SJCRH30 (cell line): Measurements from ENCODE around the gene LHFPL6. TPM values are rescaled to one million over a fixed set of nuclear protein-coding genes. Genes with fewer than 3 reads are reported as not detected.

ENCODE experiments used
- DNase-seq, 2 experiments: peaks; one replicate each; pipeline ENCODE4 v3.0.0-alpha.2; 2015 to 2020
- H3K27ac ChIP-seq: fragments of 250-450 bp; sonication (Bioruptor Pico); 2 replicates; pipeline ENCODE4 v1.5.1; 2020; ENCODE audit warnings: mild to moderate bottlenecking, moderate library complexity
- H3K27me3 ChIP-seq: fragments of 250-450 bp; sonication (Bioruptor Pico); 2 replicates; pipeline ENCODE4 v1.5.1; 2020; ENCODE audit warnings: mild to moderate bottlenecking, moderate library complexity
- H3K36me3 ChIP-seq: fragments of 250-450 bp; sonication (Bioruptor Pico); 2 replicates; pipeline ENCODE4 v1.5.1; 2020; ENCODE audit warnings: mild to moderate bottlenecking, moderate library complexity
- H3K4me1 ChIP-seq: fragments of 250-450 bp; sonication (Bioruptor Pico); 2 replicates; pipeline ENCODE4 v1.5.1; 2020; ENCODE audit warnings: mild to moderate bottlenecking, moderate library complexity
- H3K4me3 ChIP-seq: fragments of 250-450 bp; sonication (Bioruptor Pico); 2 replicates; pipeline ENCODE4 v1.5.1; 2020; ENCODE audit warnings: mild to moderate bottlenecking, moderate library complexity
- H3K9me3 ChIP-seq: fragments of 250-450 bp; sonication (Bioruptor Pico); replicated peaks from 2 replicates; pipeline ENCODE4 v1.5.1; 2020; ENCODE audit warnings: mild to moderate bottlenecking, moderate library complexity
- total RNA-seq: library from RNA; depleted of rRNA; stranded (reverse); fragments of >200 nt; shearing (Covaris generic); gene quantifications from 2 replicates; pipeline ENCODE4 v1.2.3, GENCODE V29; 2014

The LHFPL6 gene
- total RNA-seq, 1 experiment from 2014 or later, result 35.6 TPM

DNA sequence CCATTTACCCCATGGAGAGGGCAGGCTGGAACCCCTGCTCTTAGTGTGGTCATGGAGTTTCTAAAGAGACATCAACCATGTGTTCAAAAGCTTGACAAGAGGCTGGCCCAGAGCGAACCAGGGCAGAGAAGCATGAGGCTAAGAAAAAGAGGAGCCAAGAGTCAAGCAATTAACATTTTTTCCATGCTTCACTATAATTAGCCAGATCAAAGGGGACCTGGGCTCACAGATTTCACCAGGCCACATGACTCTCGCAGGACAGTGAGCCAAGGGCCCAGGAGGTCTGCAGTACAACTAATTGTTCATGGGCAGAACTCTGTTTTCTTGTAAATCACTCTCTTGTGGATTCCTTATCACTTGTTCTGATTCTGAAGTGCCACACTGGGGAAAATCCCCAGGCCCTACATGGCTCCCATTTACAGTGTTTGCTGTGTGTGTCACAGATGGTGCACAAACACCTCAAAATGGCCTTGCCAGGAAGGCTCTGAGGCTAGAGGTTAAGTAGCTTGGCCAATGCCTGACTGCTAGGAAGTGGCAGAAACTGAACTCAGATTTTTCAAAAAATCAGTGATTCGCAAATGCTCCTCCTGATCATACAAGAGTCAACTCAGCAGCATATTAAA is 101.2 kb downstream of the LHFPL6 start:
- no peaks in the 10 kb centered on the region for H3K4me1 ChIP-seq

DNA sequence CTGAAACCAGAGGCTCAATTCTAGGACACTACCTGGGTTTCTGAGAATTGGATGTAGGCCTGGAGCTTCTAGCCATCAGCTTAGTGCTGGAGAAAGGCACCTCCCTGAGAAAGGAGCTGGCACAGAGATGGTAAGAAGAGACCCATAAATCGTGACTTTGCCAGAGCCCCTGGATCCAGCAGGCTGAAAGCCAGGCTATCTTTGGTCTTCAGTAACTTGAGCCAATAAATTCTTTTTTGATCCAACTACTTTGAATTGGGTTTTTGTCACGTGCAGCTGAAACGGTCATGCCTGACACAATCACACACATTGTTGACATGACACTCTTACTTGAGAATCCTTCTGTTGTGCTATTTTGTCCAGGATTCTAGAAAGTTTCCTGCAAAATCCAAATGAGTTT is 103.4 kb downstream of the LHFPL6 start:
- peaks cover 2% of the 10 kb centered on the region; the same call in 1 of the 2 replicates for H3K4me1 ChIP-seq
- no peaks in the 10 kb centered on the region for H3K27me3 ChIP-seq
- H3K36me3 ChIP-seq, result no peaks in the 10 kb centered on the region
- no peak overlapping the region for H3K27ac ChIP-seq
- no peaks in the 10 kb centered on the region for H3K9me3 ChIP-seq
- H3K4me3 ChIP-seq, result no peak overlapping the region
- DNase-seq, result no peak

More for the DNA sequence above, 101.2 kb downstream of the LHFPL6 start:
- Histone ChIP-seq H3K27ac (no peak overlapping the region), H3K9me3 (no peaks in the 10 kb centered on the region), H3K36me3 (no peaks in the 10 kb centered on the region), H3K4me3 (no peak overlapping the region), H3K27me3 (no peaks in the 10 kb centered on the region)
- no peak for DNase-seq

GRCh38 chr13:39498471-39499114 is 104.4 kb downstream of the LHFPL6 start:
- Histone ChIP-seq H3K4me1 (peaks cover 2% of the 10 kb centered on the region; the same call in 1 of the 2 replicates), H3K27me3 (no peaks in the 10 kb centered on the region), H3K4me3 (no peak overlapping the region), H3K9me3 (no peaks in the 10 kb centered on the region), H3K27ac (no peak overlapping the region), H3K36me3 (no peaks in the 10 kb centered on the region)
- DNase-seq, result no peak

- no peak overlapping the region for H3K4me3 ChIP-seq
- no peak for DNase-seq
- no peak overlapping the region for H3K27ac ChIP-seq
- peaks cover 2% of the 10 kb centered on the region; the same call in 1 of the 2 replicates for H3K4me1 ChIP-seq
- no peaks in the 10 kb centered on the region for H3K27me3 ChIP-seq
- no peaks in the 10 kb centered on the region for H3K9me3 ChIP-seq
- no peaks in the 10 kb centered on the region for H3K36me3 ChIP-seq
Measured at GRCh38 chr13:39496506-39496905, 106.5 kb downstream of the LHFPL6 start.

DNA sequence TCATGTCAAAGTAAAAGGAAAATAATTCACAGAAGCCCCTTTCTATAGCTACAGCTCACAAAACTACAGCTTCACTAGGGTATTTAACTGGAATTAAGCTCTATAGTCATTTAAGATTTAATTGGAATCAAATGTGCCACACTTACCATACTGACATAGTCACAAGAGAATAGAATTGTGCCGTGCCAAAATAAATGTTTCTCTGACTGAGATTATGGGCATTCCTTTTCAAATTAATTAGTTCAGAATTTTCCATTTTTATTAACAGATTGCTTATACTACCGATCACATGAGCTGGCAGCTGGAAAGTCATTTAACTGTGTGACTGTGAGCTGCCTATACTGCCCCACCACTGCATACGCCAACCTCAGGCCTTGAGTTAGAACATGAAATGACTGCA is 108.4 kb downstream of the LHFPL6 start:
- H3K4me3 ChIP-seq, result no peak overlapping the region
- H3K36me3 ChIP-seq, result no peaks in the 10 kb centered on the region
- peaks cover 2% of the 10 kb centered on the region; the same call in 1 of the 2 replicates for H3K4me1 ChIP-seq
- H3K27ac ChIP-seq, result no peak overlapping the region
- DNase-seq, result no peak
- H3K9me3 ChIP-seq, result no peaks in the 10 kb centered on the region
- H3K27me3 ChIP-seq, result no peaks in the 10 kb centered on the region

GRCh38 chr13:39494006-39494405 is 109.0 kb downstream of the LHFPL6 start:
- Histone ChIP-seq H3K4me3 (no peak overlapping the region), H3K27me3 (no peaks in the 10 kb centered on the region), H3K27ac (no peak overlapping the region), H3K36me3 (no peaks in the 10 kb centered on the region), H3K9me3 (no peaks in the 10 kb centered on the region), H3K4me1 (peaks cover 2% of the 10 kb centered on the region; the same call in 1 of the 2 replicates)
- DNase-seq, result no peak

DNA sequence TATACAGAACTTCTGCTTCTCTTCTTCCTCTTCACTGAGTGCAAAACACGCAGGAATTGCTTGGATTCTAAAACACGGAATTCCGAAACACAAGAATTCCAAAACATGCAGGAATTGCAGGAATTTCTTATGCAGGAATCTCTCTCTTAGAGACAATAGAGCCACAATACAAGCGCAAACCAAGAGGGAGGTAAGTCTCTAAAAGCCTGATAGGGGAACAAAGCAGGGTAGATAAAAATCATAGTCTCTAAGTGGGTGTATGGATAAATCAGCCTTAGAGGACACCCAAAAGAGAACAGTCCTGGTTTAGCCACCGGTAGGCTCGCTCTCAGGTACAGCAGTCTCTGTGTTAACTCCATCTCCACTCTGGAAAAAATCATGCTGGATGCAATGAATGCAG is 112.9 kb downstream of the LHFPL6 start:
- no peak for DNase-seq

DNA sequence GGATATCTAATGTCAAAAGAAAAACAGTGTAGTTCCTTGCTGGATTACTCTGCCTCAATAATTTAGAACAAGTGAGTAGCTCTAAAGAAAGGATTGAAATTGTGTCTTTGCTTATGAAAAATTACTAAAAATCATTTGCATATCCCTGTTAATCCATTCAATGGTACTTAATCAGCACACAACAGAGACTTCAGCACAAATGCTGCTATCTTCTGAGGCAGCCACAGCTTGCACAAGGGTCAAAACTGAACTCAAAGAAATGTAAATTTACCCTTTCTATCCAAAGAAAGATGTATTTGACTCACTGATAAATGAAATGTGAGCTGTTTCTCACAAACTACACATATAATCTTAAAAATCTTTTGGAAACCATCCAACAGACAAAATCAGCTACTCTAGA is 116.2 kb downstream of the LHFPL6 start:
- no peak overlapping the region for H3K4me3 ChIP-seq
- peaks cover 16% of the 10 kb centered on the region for H3K4me1 ChIP-seq
- H3K9me3 ChIP-seq, result no peaks in the 10 kb centered on the region
- no peak overlapping the region for H3K27ac ChIP-seq
- H3K27me3 ChIP-seq, result no peaks in the 10 kb centered on the region
- H3K36me3 ChIP-seq, result no peaks in the 10 kb centered on the region
- no peak for DNase-seq

More for the DNA sequence above, 112.9 kb downstream of the LHFPL6 start:
- Histone ChIP-seq H3K36me3 (no peaks in the 10 kb centered on the region), H3K27me3 (no peaks in the 10 kb centered on the region), H3K9me3 (no peaks in the 10 kb centered on the region), H3K4me3 (no peak overlapping the region), H3K27ac (no peak overlapping the region), H3K4me1 (peaks cover 8% of the 10 kb centered on the region)

- DNase-seq, result no peak
- no peak overlapping the region for H3K27ac ChIP-seq
- H3K27me3 ChIP-seq, result no peaks in the 10 kb centered on the region
Measured at GRCh38 chr13:39485314-39485700, 117.7 kb downstream of the LHFPL6 start.

GRCh38 chr13:39484506-39485313 is 118.3 kb downstream of the LHFPL6 start:
- Histone ChIP-seq H3K4me1 (peaks cover 19% of the 10 kb centered on the region), H3K36me3 (no peaks in the 10 kb centered on the region), H3K27ac (no peak overlapping the region), H3K4me3 (no peak overlapping the region), H3K27me3 (no peaks in the 10 kb centered on the region), H3K9me3 (no peaks in the 10 kb centered on the region)
- DNase-seq, result no peak

More at GRCh38 chr13:39485314-39485700, 117.7 kb downstream of the LHFPL6 start:
- H3K4me3 ChIP-seq, result no peak overlapping the region
- H3K36me3 ChIP-seq, result no peaks in the 10 kb centered on the region
- peaks cover 16% of the 10 kb centered on the region for H3K4me1 ChIP-seq
- H3K9me3 ChIP-seq, result no peaks in the 10 kb centered on the region

DNA sequence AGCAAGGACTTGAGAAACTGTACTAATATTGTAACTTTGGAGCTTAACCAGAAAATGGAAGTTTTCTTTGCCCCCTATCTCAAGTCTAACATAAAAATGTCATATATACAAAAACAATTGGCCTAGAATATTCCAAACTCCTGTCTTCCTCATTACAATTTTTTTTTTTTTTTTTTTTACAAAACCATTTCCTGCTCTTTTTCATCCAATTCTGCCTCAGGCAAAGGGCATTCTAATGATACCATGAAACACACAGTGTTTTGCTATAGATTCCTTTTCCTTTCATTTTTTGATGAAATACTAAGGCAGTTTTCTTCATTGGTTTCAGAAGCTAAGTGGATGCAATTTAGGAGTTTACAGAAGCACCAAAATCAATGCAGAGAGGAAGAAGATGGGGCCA is 119.7 kb downstream of the LHFPL6 start:
- DNase-seq, result peak in 1 of 2 experiments; percentile 31
- H3K27me3 ChIP-seq, result no peaks in the 10 kb centered on the region
- H3K36me3 ChIP-seq, result no peaks in the 10 kb centered on the region
- no peak overlapping the region for H3K27ac ChIP-seq
- H3K4me1 ChIP-seq, result peaks cover 18% of the 10 kb centered on the region
- no peak overlapping the region for H3K4me3 ChIP-seq
- H3K9me3 ChIP-seq, result no peaks in the 10 kb centered on the region

DNA sequence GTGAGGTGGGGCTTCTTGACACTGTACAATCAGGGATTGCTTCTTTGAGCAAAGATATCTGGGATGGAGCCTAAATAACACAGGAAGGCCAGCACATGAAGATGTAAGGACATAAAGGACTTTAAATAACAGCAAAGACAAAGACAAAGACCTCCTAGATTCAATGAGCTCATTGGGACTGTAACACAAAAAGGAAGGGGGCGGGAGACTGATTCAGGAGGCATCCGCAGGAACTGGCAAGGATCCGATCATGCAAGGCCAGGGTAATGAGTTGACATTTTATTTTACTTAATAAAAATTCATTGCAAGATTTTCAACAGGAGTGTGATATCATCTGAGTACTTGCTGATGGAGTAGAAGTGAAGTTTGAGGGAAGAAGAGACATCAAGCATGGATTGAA is 121.5 kb downstream of the LHFPL6 start:
- Histone ChIP-seq H3K4me3 (no peak overlapping the region), H3K36me3 (no peaks in the 10 kb centered on the region), H3K4me1 (peaks cover 11% of the 10 kb centered on the region; the same call in 1 of the 2 replicates), H3K27me3 (no peaks in the 10 kb centered on the region), H3K9me3 (no peaks in the 10 kb centered on the region), H3K27ac (no peak overlapping the region)
- DNase-seq, result no peak

GRCh38 chr13:39474600-39474999 is 128.4 kb downstream of the LHFPL6 start:
- no peak for DNase-seq
- H3K27me3 ChIP-seq, result no peaks in the 10 kb centered on the region
- no peak overlapping the region for H3K4me3 ChIP-seq
- peaks cover 4% of the 10 kb centered on the region for H3K4me1 ChIP-seq
- H3K9me3 ChIP-seq, result 0 out of 2 replicates have a peak, but pooled peaks cover 2% of the 10 kb centered on the region
- H3K36me3 ChIP-seq, result no peaks in the 10 kb centered on the region
- no peak overlapping the region for H3K27ac ChIP-seq

- Histone ChIP-seq H3K36me3 (no peaks in the 10 kb centered on the region), H3K9me3 (0 out of 2 replicates have a peak, but pooled peaks cover 2% of the 10 kb centered on the region), H3K27me3 (no peaks in the 10 kb centered on the region), H3K27ac (no peak overlapping the region), H3K4me3 (no peak overlapping the region), H3K4me1 (no peaks in the 10 kb centered on the region)
- DNase-seq, result no peak
Measured at GRCh38 chr13:39469676-39470075, 133.3 kb downstream of the LHFPL6 start.

- Histone ChIP-seq H3K27me3 (no peaks in the 10 kb centered on the region), H3K4me1 (no peaks in the 10 kb centered on the region), H3K9me3 (0 out of 2 replicates have a peak, but pooled peaks cover 2% of the 10 kb centered on the region), H3K27ac (no peak overlapping the region), H3K36me3 (no peaks in the 10 kb centered on the region), H3K4me3 (no peak overlapping the region)
- DNase-seq, result no peak
Measured at GRCh38 chr13:39468306-39468705, 134.7 kb downstream of the LHFPL6 start.
